Gastrocnemius medialis (tissue), 4 donors: ENCODE measurements around the gene ZNF384. TPM values are rescaled to one million over a fixed set of nuclear protein-coding genes. Genes with fewer than 3 reads are reported as not detected.

ENCODE experiments used
- ATAC-seq, 2 donors: fragments of 150-250 bp; one replicate each; pipeline ENCODE4 v1.9.1; 2016
- DNase-seq, 2 donors: peaks; one replicate each; pipeline ENCODE4 v3.0.0-alpha.2; 2019
- H3K27ac ChIP-seq, 4 donors: fragments of 200-600 bp; sonication (generic); 1 replicate in 1 of 4; 2 replicates in 3 of 4; pipeline ENCODE4 v1.5.1; 2016 to 2018; ENCODE audit warnings: mild to moderate bottlenecking in 2 of 4, moderate library complexity in 1 of 4
- H3K27me3 ChIP-seq, 3 donors: fragments of 200-600 bp; sonication (generic) in 2 of 3; 1 replicate in 1 of 3; 2 replicates in 2 of 3; pipeline versions ENCODE4 v1.5.1 to v1.6.0; 2016 to 2019; ENCODE audit warnings: mild to moderate bottlenecking in 1 of 3, moderate library complexity in 1 of 3
- H3K36me3 ChIP-seq, 2 donors: fragments of 200-600 bp; sonication (generic) in 1 of 2; one replicate each; pipeline ENCODE4 v1.5.1; 2017 to 2018
- H3K4me1 ChIP-seq, 2 donors: fragments of 200-600 bp; sonication (generic) in 1 of 2; one replicate each; pipeline ENCODE4 v1.5.1; 2016 to 2017; ENCODE audit warnings: mild to moderate bottlenecking in 2 of 2
- H3K4me3 ChIP-seq, 4 donors: fragments of 200-600 bp; sonication (generic) in 3 of 4; 1 replicate in 1 of 4; 2 replicates in 3 of 4; pipeline ENCODE4 v1.5.1; 2016 to 2019; ENCODE audit warnings: mild to moderate bottlenecking in 2 of 4
- H3K9me3 ChIP-seq, 3 donors: fragments of 200-600 bp; sonication (generic) in 2 of 3; 1 replicate in 1 of 3; 2 replicates in 2 of 3; pipeline ENCODE4 v1.5.1; 2016 to 2019
- CTCF ChIP-seq, 5 experiments: fragments of 450-650 bp in 3 of 5; fragments of 200-600 bp in 2 of 5; sonication (generic) in 2 of 5; IDR thresholded peaks in 4 of 5; conservative IDR thresholded peaks in 1 of 5; 1 replicate in 4 of 5; 2 replicates in 1 of 5; pipeline ENCODE4 v1.5.1; 2016 to 2019; ENCODE audit warnings: antibody characterized with exemption in 5 of 5, mild to moderate bottlenecking in 3 of 5, moderate library complexity in 3 of 5
- POLR2A ChIP-seq, 2 donors: fragments of 450-650 bp; IDR thresholded peaks; one replicate each; pipeline ENCODE4 v1.6.1; 2017; ENCODE audit warnings: antibody characterized with exemption in 2 of 2, mild to moderate bottlenecking in 2 of 2, moderate library complexity in 2 of 2
- in situ Hi-C, 4 donors: fragments of 200-750 bp; cut with MboI; loops; one replicate each; pipeline versions ENCODE4 v1.15.0 to v1.8.0; 2017; ENCODE audit warnings: low sequenced_read_pairs in 4 of 4
- intact Hi-C: fragments of 100-400 bp; cut with DNase I; formaldehyde crosslinking; loops from one replicate; pipeline ENCODE4 v1.15.1; 2023; ENCODE audit warnings: low total_unique reads
- total RNA-seq, 4 donors: library from RNA; depleted of rRNA; stranded (reverse); fragments of >200 nt; gene quantifications; one replicate each; pipeline versions ENCODE4 v1.1.0 to v1.2.3, GENCODE V29; 2016

ZNF384 gene
- total RNA-seq, 4 donors from 2014 or later = 22.4 to 35.3 (median 27.9) TPM

DNA sequence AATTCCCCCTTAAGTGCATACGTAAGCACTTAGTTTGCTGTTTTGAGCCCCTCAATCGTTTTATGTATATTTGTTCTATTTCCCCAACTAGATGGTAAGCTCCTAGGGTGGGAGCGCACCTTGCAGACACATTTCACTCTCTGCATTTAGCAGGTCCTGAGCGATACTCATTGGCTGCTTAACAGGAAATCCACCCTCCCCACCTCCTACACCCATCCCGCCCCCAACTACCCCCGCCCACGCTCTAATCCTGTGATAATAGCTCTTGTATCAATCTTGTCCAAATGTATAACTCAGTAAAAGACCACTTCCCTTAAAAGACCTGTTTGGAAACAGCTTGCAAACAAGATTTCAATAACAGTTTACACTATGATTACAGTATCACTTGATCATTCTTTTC, 61.6 kb downstream of the ZNF384 start:
- Histone ChIP-seq H3K36me3 (no peaks in the 10 kb centered on the region), H3K4me1 (no peaks in the 10 kb centered on the region), H3K4me3 (no peak overlapping the region), H3K27me3 (no peaks in the 10 kb centered on the region), H3K9me3 (no peaks in the 10 kb centered on the region), H3K27ac (no peak overlapping the region)
- ATAC-seq (no peak), DNase-seq (no peak)
- TF ChIP-seq CTCF (IDR thresholded peaks at IDR 0.05 in 4 of 5, conservative IDR thresholded peaks at IDR 0.05 in 1 of 5) = no peak
- no peak for TF ChIP-seq POLR2A (IDR thresholded peaks at IDR 0.05)
- in situ Hi-C loops = no loop called here
- intact Hi-C loops = no loop called here

DNA sequence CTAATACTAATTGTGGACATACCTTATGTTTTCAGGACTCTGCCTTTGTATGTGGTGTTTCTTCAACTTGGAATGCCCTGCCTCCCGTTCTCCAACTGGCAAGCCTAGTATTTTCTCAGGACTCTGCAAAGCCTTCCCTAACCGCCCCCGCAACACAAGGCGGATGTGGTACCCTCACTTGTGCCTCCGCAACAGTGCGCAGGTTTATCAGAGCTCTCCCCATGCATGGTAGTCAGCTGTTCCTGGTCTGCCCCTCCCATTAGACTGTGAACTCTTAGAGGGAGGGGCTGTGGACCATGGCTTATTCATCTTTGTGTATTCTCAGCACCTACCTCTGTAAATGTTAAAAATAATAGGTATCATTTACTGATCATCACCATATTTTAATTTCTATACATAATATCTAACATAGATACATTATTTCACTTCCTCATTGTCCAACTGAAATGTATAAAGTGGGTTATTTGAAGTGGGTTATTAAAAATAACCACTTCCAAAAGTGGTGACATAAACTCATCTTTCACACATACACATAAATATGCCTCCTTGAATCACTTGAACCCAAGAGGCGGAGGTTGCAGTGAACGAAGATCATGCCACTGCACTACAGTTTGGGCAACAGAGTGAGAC, 62.4 kb downstream of the ZNF384 start:
- in situ Hi-C loops = no loop called here
- ATAC-seq (no peak), DNase-seq (no peak)
- TF ChIP-seq POLR2A (IDR thresholded peaks at IDR 0.05) = no peak
- no peak for TF ChIP-seq CTCF (IDR thresholded peaks at IDR 0.05 in 4 of 5, conservative IDR thresholded peaks at IDR 0.05 in 1 of 5)
- no peak overlapping the region for H3K27ac ChIP-seq
- no peaks in the 10 kb centered on the region for H3K27me3 ChIP-seq
- H3K4me3 ChIP-seq = no peak overlapping the region
- intact Hi-C loops = no loop called here
- H3K36me3 ChIP-seq = no peaks in the 10 kb centered on the region
- no peaks in the 10 kb centered on the region for H3K4me1 ChIP-seq
- H3K9me3 ChIP-seq = no peaks in the 10 kb centered on the region

- no peak for TF ChIP-seq CTCF (IDR thresholded peaks at IDR 0.05 in 4 of 5, conservative IDR thresholded peaks at IDR 0.05 in 1 of 5)
- Histone ChIP-seq H3K27me3 (peaks cover 0 to 11% (median 11%) of the 10 kb centered on the region in 3 donors), H3K4me1 (no peaks in the 10 kb centered on the region), H3K27ac (no peak overlapping the region), H3K4me3 (no peak overlapping the region), H3K36me3 (no peaks in the 10 kb centered on the region), H3K9me3 (no peaks in the 10 kb centered on the region)
- ATAC-seq = no peak
- intact Hi-C loops = no loop called here
- no peak for DNase-seq
- in situ Hi-C loops = no loop called here
Observed at GRCh38 chr12:6620885-6621274, 68.3 kb downstream of the ZNF384 start.

DNA sequence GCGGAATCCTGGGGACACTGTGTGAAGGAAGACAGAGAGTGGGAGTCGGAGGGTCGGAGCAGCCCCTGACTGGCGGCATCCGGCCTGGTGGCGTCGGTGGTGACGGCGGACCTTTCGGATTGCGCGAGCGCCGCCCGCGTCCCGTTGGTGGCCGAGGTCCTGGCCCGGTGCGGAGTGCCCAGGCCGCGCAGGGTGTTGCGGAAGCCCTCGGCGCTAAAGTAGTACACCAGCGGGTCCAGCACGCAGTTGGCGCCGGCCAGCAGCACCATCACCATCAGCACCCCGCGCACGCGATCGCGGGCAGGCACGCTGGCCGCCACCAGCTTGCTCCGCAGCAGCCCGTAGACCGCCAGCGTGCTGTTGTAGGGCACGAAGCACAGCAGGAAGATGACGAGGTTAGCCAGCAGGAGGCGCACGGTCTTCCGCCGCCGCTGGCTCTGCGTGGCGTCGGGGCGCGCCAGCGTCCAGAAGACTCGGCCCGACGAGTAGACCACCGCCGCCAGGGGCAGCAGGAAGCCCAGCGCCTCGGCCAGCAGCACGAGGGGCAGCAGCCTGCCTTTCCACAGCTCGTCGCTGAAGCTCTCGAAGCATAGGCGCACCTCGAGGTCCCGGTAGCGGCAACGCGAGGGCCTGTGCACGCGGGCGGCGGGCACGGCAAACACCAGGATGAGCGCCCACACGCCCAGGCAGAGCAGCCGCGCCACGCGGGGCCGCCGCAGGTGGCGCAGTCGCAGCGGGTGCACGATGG, 68.9 kb downstream of the ZNF384 start:
- in situ Hi-C loops (no loop called here), intact Hi-C loops (no loop called here)
- TF ChIP-seq POLR2A (IDR thresholded peaks at IDR 0.05) (no peak), CTCF (IDR thresholded peaks at IDR 0.05 in 4 of 5, conservative IDR thresholded peaks at IDR 0.05 in 1 of 5) (peak in 4 of 5 experiments; percentile 28 to 36 (median 32))
- ATAC-seq (no peak), DNase-seq (no peak)
- no peak overlapping the region for H3K27ac ChIP-seq
- H3K4me3 ChIP-seq = peak overlapping the region in 2 of 4 donors; percentile 15 to 31
- H3K9me3 ChIP-seq = no peaks in the 10 kb centered on the region
- H3K4me1 ChIP-seq = no peaks in the 10 kb centered on the region
- peaks cover 0 to 11% (median 11%) of the 10 kb centered on the region in 3 donors for H3K27me3 ChIP-seq
- no peaks in the 10 kb centered on the region for H3K36me3 ChIP-seq
